Skeletal muscle satellite cell (primary cell): ENCODE data around the gene IL1RAPL2.
"Not testable (repeated sequence)": the region's sequence is repeated elsewhere in the genome, so short reads cannot be mapped to it uniquely, and the experiment has no call there.

Source experiments
- H3K27me3 ChIP-seq: 2 replicates; pipeline ENCODE4 v1.7.0; 2013; ENCODE audit warnings: low read length; ENCODE audit not compliant: control insufficient read depth, insufficient read depth
- H3K36me3 ChIP-seq: 2 replicates; pipeline ENCODE4 v1.7.0; 2013; ENCODE audit warnings: mild to moderate bottlenecking, control low read depth, low read length; ENCODE audit not compliant: insufficient read depth
- H3K4me1 ChIP-seq: 2 replicates; pipeline ENCODE4 v1.7.0; 2013; ENCODE audit warnings: low read length; ENCODE audit not compliant: control insufficient read depth, insufficient read depth
- H3K4me2 ChIP-seq: 2 replicates; pipeline ENCODE4 v1.7.0; 2013; ENCODE audit warnings: mild to moderate bottlenecking, low read length
- H3K4me3 ChIP-seq: 2 replicates; pipeline ENCODE4 v1.7.0; 2013; ENCODE audit warnings: low read length
- H3K9ac ChIP-seq: 2 replicates; pipeline ENCODE4 v1.7.0; 2013; ENCODE audit warnings: mild to moderate bottlenecking, low read depth, low read length, moderate library complexity
- H3K9me3 ChIP-seq: replicated peaks from 2 replicates; pipeline ENCODE4 v1.7.0; 2013; ENCODE audit warnings: mild to moderate bottlenecking, control low read depth, low read length

Gene IL1RAPL2

DNA sequence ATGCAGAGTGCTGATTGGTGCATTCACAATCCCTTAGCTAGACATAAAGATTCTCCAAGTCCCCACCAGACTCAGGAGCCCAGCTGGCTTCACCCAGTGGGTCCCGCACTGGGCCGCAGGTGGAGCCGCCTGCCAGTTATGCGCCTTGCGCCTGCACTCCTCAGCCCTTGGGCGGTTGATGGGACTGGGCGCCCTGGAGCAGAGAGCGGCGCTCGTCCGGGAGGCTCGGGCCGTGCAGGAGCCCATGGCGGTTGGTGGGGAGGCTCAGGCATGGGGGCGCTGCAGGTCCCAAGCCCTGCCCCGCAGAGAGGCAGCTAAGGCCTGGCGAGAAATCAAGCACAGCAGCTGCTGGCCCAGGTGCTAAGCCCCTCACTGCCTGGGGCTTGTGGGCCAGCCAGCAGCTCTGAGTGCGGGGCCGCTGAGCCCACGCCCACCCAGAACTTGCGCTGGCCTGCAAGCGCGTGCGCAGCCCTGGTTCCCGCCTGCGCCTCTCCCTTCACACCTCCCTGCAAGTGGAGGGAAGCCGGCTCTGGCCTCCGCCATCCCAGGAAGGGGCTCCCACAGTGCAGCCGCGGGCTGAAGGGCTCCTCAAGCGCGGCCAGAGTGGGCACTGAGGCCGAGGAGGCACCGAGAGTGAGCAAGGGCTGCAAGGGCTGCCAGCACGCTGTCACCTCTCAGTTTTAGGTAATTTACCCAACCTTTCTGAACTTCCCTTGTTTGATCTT lies 549.8 kb downstream of the IL1RAPL2 start:
- not testable (repeated sequence) for H3K4me3 ChIP-seq, H3K4me2 ChIP-seq, H3K36me3 ChIP-seq, H3K4me1 ChIP-seq, H3K9me3 ChIP-seq, H3K9ac ChIP-seq
- peaks cover 14% of the 10 kb centered on the region for H3K27me3 ChIP-seq

DNA sequence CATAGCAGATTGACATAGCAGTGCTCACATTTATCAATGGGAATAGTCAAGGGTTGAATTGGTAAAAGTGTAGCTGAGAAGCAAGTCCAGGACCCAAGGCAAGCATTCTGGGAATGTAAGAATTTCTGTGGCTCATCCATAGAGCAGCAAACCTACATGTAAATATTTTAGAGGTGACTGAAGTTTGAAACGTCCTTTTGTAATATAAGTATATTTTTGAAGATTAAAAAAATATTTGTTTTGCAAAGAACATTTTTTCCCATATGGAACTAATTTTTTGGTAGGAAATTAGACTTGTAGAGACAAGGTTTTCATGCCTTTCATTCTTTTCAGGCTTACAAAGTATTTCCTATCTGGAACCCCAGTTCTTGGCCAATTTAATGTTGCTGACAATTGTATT lies 550.5 kb downstream of the IL1RAPL2 start:
- no peak overlapping the region for H3K4me2 ChIP-seq
- H3K9ac ChIP-seq = no peak overlapping the region
- H3K27me3 ChIP-seq = peaks cover 19% of the 10 kb centered on the region
- H3K9me3 ChIP-seq = no peaks in the 10 kb centered on the region
- no peaks in the 10 kb centered on the region for H3K4me1 ChIP-seq
- H3K36me3 ChIP-seq = no peaks in the 10 kb centered on the region
- H3K4me3 ChIP-seq = no peak overlapping the region

DNA sequence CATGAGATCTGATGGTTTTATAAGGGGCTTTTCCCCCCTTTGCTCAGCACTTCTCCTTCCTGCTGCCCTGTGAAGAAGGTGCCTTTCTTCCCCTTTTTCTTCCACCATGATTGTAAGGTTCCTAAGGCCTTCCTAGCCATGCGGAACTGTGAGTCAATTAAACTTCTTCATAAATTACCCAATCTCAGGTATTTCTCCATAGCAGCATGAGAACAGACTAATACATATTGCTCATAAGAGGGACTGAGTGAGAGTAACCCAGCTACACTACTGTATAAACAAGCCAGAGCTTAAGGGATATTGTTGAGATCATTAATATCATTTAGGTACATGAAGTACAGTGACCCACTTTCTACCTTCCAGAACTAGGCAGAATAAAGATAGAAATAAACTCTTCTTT lies 551.6 kb downstream of the IL1RAPL2 start:
- Histone ChIP-seq H3K36me3 (no peaks in the 10 kb centered on the region), H3K9me3 (no peaks in the 10 kb centered on the region), H3K4me2 (no peak overlapping the region), H3K9ac (no peak overlapping the region), H3K27me3 (peaks cover 19% of the 10 kb centered on the region), H3K4me3 (no peak overlapping the region), H3K4me1 (no peaks in the 10 kb centered on the region)

DNA sequence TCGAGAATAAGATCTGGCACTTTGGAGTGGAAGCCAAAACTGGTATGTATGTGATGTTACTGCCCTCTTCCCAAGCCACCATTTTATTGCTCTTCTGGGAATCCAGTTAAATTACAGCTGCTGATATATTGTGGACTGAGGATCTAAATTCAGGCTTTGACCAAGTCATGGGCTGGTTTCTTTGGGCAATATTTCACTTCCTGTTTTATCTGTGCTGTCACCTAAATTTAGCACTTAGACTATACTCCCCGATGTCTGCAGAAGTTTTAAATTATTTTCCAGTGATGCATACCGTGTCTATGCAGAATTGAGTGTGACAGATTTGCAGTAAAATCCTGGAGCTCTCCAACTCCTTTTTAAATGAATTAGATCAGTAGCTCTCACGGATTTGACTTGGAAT lies 554.5 kb downstream of the IL1RAPL2 start:
- Histone ChIP-seq H3K4me1 (no peaks in the 10 kb centered on the region), H3K36me3 (no peaks in the 10 kb centered on the region), H3K4me2 (no peak overlapping the region)

DNA sequence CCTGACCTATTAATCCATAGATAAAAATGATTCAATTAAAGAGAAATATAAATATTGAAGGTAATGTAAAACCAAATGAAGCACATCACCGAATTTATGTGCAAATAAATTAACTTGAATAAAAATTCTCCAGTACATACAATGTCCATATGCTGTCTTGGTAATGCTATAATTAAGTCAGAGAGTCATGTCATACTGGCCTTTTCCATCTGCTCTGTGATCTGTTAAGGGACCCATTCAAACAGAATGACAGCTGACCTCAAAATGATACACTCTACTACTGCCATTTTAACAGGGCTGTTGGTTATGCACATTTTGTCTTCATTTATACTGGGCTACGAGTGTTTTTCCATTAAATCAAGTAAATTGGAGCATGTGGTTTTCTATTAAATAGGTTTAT lies 555.2 kb downstream of the IL1RAPL2 start:
- Histone ChIP-seq H3K4me1 (no peaks in the 10 kb centered on the region), H3K27me3 (peaks cover 17% of the 10 kb centered on the region), H3K9ac (no peak overlapping the region)

More for the DNA sequence above, 554.5 kb downstream of the IL1RAPL2 start:
- peaks cover 17% of the 10 kb centered on the region for H3K27me3 ChIP-seq
- H3K4me3 ChIP-seq = no peak overlapping the region
- no peak overlapping the region for H3K9ac ChIP-seq
- no peaks in the 10 kb centered on the region for H3K9me3 ChIP-seq

DNA sequence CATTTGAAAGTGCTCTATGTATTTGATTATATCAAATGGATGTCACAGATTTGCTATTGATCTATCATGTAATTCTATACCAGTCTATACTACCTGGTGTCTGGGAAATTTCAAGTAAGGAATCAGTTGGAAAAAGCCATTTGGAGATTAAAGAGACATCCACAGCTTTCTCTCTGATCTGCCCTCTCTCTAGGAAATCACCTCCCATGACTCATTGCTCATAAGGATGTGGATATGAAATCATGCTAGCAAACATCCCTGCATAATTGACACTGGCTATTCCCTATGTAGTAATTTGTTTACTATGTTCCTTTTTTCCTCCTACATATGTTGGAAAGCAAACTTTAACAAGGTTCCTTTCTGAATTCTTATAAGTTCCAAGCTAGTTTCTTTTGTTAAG lies 560.2 kb downstream of the IL1RAPL2 start:
- Histone ChIP-seq H3K9ac (no peak overlapping the region), H3K4me2 (no peak overlapping the region), H3K4me3 (no peak overlapping the region), H3K27me3 (peaks cover 20% of the 10 kb centered on the region), H3K36me3 (no peaks in the 10 kb centered on the region), H3K4me1 (no peaks in the 10 kb centered on the region), H3K9me3 (no peaks in the 10 kb centered on the region)

More for the DNA sequence above, 555.2 kb downstream of the IL1RAPL2 start:
- Histone ChIP-seq H3K36me3 (no peaks in the 10 kb centered on the region), H3K4me3 (no peak overlapping the region), H3K4me2 (no peak overlapping the region), H3K9me3 (no peaks in the 10 kb centered on the region)

DNA sequence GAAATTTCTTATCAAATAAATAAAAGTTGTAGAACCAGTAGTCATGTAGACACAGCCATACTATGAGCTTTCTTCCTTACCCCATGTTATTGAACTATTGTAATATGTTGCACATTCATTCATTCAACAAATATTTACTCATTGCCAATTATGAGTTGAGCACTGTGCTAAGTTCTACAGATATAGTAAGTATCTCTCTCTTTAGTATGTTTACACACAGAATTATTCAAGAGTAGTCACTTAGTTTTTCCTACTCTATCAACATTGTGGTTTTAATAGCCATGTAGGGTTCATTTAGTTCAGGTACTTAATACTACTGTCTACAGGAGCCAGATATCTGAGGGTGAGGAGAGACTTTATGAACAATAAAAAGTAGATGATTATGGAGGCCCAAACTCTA lies 568.3 kb downstream of the IL1RAPL2 start:
- no peaks in the 10 kb centered on the region for H3K4me1 ChIP-seq
- no peak overlapping the region for H3K4me3 ChIP-seq
- H3K27me3 ChIP-seq = peaks cover 27% of the 10 kb centered on the region
- H3K9me3 ChIP-seq = no peaks in the 10 kb centered on the region
- no peak overlapping the region for H3K4me2 ChIP-seq
- H3K36me3 ChIP-seq = no peaks in the 10 kb centered on the region
- H3K9ac ChIP-seq = no peak overlapping the region

DNA sequence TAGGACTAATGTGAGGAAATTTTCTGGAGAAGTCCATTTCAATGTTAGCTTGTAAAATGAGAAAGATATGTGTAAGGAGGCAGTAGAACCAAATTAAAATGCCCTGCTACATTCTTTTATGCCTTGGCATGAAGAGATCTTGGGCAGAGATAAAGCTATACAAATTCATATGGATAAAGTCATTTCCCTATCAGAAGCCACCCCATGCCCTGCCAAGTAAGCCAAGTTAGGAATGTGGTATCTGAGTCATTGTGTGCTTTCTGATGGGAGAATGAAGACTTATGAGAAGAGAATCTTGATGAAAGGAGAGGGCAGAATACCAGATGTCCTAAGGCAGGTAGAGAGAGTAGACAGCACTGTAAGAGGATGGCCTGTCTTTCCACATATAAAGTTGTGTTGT lies 570.8 kb downstream of the IL1RAPL2 start:
- no peak overlapping the region for H3K4me2 ChIP-seq

DNA sequence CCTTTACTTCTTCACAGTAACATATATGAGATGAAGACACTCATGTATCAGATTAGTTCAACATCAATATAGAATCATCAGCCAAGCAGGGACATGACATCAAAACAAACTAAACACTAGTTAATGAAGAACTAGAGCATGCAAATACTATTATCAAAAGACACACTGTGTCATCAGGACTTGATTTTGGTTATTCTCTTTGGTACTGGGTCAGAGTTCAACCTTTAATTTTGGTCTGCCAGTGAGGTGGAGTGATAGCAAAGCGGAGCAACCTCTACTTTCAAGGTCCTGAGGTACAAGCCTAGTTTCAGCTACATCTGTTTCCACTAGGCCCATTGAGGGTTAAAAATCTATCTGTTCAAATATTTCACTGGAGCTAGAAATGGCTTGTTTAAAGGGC lies 584.0 kb downstream of the IL1RAPL2 start:
- H3K27me3 ChIP-seq = peaks cover 12% of the 10 kb centered on the region
- no peak overlapping the region for H3K4me3 ChIP-seq
- no peak overlapping the region for H3K9ac ChIP-seq
- no peaks in the 10 kb centered on the region for H3K9me3 ChIP-seq
- H3K4me2 ChIP-seq = no peak overlapping the region
- no peaks in the 10 kb centered on the region for H3K4me1 ChIP-seq
- no peaks in the 10 kb centered on the region for H3K36me3 ChIP-seq

More for the DNA sequence above, 570.8 kb downstream of the IL1RAPL2 start:
- H3K4me1 ChIP-seq = no peaks in the 10 kb centered on the region
- H3K27me3 ChIP-seq = peaks cover 12% of the 10 kb centered on the region
- H3K4me3 ChIP-seq = no peak overlapping the region
- H3K9ac ChIP-seq = no peak overlapping the region
- no peaks in the 10 kb centered on the region for H3K36me3 ChIP-seq
- H3K9me3 ChIP-seq = no peaks in the 10 kb centered on the region

DNA sequence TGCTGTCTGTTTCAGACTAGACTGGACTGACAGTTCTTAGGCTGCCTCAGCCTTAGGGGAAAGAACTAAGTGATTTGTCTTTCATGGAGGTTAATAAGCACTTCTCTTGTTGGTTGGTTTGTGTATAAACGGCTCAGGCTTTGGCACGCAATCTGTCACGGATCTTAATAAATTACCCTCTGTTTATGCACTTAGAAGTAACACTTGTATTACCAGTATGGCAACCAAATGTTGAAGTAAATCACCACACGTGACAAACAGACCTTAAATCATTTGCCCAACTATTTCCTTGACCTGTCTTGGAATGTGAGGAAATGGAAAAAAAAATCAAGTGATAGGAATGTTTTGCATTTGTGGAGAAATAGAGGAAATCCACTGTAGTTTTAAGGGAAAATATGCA lies 584.6 kb downstream of the IL1RAPL2 start:
- no peak overlapping the region for H3K9ac ChIP-seq
- peaks cover 13% of the 10 kb centered on the region for H3K27me3 ChIP-seq
- H3K4me2 ChIP-seq = no peak overlapping the region
- no peaks in the 10 kb centered on the region for H3K4me1 ChIP-seq
- no peaks in the 10 kb centered on the region for H3K36me3 ChIP-seq
- no peak overlapping the region for H3K4me3 ChIP-seq
- no peaks in the 10 kb centered on the region for H3K9me3 ChIP-seq

DNA sequence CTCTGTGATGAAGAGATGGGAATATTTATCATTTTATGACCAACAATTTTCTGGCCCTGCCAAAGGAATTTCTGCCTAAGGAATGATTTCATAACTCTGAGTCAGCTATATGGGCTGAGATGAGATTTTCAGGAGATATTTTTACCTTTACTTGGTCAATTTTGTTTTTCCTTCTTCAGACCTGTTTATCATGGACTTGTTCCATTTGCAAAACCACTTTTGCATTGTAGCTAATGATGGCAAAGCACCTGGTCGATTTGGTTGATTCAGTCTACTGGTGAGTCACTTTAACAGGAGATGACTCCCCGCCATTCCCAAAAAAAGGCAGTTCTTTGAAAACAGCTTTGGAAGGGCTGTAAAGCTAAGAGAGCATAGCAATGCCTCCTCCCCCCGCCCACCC lies 601.2 kb downstream of the IL1RAPL2 start:
- H3K9me3 ChIP-seq = no peaks in the 10 kb centered on the region
- no peak overlapping the region for H3K9ac ChIP-seq
- H3K36me3 ChIP-seq = no peaks in the 10 kb centered on the region
- H3K27me3 ChIP-seq = peaks cover 19% of the 10 kb centered on the region
- no peak overlapping the region for H3K4me3 ChIP-seq
- H3K4me2 ChIP-seq = no peak overlapping the region
- no peaks in the 10 kb centered on the region for H3K4me1 ChIP-seq

DNA sequence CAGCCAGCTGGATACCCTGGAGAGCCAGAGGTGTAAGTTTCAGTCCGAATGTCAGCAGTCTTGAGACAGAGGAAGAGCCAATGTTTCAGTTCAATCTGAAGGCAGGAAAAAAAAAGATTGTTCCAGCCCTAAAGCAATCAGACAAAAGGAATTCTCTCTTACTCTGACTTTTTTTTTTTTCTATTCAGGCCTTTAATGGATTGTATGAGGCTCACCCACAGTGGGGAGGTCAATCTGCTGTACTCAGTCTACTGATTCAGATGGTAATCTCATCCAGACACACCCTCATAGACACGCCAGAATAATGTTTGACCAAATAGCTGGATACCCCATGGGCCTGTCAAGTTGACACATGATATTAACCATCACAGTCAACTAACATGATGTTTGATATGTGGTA lies 602.6 kb downstream of the IL1RAPL2 start:
- no peaks in the 10 kb centered on the region for H3K36me3 ChIP-seq
- no peak overlapping the region for H3K4me3 ChIP-seq
- H3K9me3 ChIP-seq = no peaks in the 10 kb centered on the region

More for the DNA sequence above, 602.6 kb downstream of the IL1RAPL2 start:
- H3K27me3 ChIP-seq = peaks cover 24% of the 10 kb centered on the region
- no peak overlapping the region for H3K9ac ChIP-seq
- no peaks in the 10 kb centered on the region for H3K4me1 ChIP-seq
- no peak overlapping the region for H3K4me2 ChIP-seq
